RWPE2 (cell line): ENCODE data around the gene BLVRA.
"Not testable (repeated sequence)": the region's sequence is repeated elsewhere in the genome, so short reads cannot be mapped to it uniquely, and the experiment has no call there.

Experiments
- ATAC-seq: fragments of 200-7000 bp; cut with Tn5 transposase; 3 replicates; pipeline ENCODE4 v1.9.1; 2021; ENCODE audit warnings: low read depth
- DNase-seq: peaks from one replicate; pipeline ENCODE4 v3.0.0-alpha.2; 2020; ENCODE audit warnings: low spot score
- H3K27ac ChIP-seq: fragments of 450-650 bp; 2 replicates; pipeline ENCODE4 v1.5.1; 2017; ENCODE audit warnings: mild to moderate bottlenecking; ENCODE audit not compliant: poor library complexity, severe bottlenecking
- H3K27me3 ChIP-seq: fragments of 250-450 bp; sonication (Bioruptor Pico); 2 replicates; pipeline ENCODE4 v1.5.1; 2021; ENCODE audit warnings: mild to moderate bottlenecking, moderate library complexity; ENCODE audit not compliant: insufficient read depth, poor library complexity, severe bottlenecking
- H3K36me3 ChIP-seq: fragments of 250-450 bp; sonication (Bioruptor Pico); 2 replicates; pipeline ENCODE4 v1.5.1; 2020; ENCODE audit warnings: low read depth, mild to moderate bottlenecking, moderate library complexity
- H3K4me1 ChIP-seq: fragments of 250-450 bp; sonication (Bioruptor Pico); 2 replicates; pipeline ENCODE4 v1.5.1; 2021; ENCODE audit warnings: mild to moderate bottlenecking, moderate library complexity; ENCODE audit not compliant: insufficient read depth, poor library complexity, severe bottlenecking
- H3K4me3 ChIP-seq: fragments of 250-450 bp; sonication (Bioruptor Pico); 2 replicates; pipeline ENCODE4 v1.5.1; 2021; ENCODE audit warnings: mild to moderate bottlenecking, moderate library complexity; ENCODE audit not compliant: severe bottlenecking
- H3K9me3 ChIP-seq: fragments of 250-450 bp; sonication (Bioruptor Pico); 2 replicates; pipeline ENCODE4 v1.5.1; 2021; ENCODE audit warnings: mild to moderate bottlenecking, moderate library complexity; ENCODE audit not compliant: severe bottlenecking
- TF ChIP-seq, protein P1 (sequence below): fragments of 450-650 bp; IDR thresholded peaks from one replicate; pipeline ENCODE4 v1.5.1; 2017; ENCODE audit warnings: mild to moderate bottlenecking, moderate library complexity; ENCODE audit not compliant: poor library complexity, severe bottlenecking

BLVRA gene

DNA sequence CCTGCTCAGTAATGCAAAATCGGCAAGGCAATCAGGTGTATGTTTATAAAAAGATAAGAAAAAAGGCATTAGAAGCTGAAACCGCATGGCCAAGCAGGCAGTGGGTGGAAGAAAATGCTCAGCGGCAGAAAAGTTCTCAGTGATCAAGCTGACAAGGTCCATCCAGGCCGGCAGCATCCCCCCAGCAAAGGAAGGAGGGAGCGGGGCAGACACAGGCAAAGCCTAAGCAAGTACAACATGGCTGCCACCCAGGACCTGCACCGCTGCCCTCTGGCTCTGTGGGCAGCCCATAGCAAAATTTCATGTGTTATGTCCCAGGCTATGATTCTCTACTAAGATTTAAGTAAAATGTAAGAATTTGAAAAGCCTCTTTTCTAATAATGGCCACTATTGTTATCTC is 65.5 kb downstream of the BLVRA start:
- no peak for ATAC-seq

DNA sequence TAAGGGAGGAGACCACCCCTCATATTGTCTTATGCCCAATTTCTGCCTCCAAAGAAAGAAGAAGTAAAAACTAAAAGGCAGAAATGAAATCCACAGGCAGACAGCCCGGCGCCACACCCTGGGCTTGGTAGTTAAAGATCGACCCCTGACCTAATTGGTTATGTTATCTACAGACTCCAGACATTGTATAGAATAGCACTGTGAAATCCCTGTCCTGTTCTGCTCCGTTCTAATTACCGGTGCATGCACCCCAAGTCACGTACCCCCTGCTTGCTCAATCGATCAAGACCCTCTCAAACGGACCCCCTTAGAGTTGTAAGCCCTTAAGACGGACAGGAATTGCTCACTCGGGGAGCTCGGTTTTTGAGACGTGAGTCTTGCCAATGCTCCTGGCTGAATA is 66.0 kb downstream of the BLVRA start:
- not testable (repeated sequence) for H3K27me3 ChIP-seq, DNase-seq, ATAC-seq

More for the DNA sequence above, 65.5 kb downstream of the BLVRA start:
- DNase-seq = no peak
- no peak overlapping the region for H3K27ac ChIP-seq
- TF ChIP-seq, protein P1, sequence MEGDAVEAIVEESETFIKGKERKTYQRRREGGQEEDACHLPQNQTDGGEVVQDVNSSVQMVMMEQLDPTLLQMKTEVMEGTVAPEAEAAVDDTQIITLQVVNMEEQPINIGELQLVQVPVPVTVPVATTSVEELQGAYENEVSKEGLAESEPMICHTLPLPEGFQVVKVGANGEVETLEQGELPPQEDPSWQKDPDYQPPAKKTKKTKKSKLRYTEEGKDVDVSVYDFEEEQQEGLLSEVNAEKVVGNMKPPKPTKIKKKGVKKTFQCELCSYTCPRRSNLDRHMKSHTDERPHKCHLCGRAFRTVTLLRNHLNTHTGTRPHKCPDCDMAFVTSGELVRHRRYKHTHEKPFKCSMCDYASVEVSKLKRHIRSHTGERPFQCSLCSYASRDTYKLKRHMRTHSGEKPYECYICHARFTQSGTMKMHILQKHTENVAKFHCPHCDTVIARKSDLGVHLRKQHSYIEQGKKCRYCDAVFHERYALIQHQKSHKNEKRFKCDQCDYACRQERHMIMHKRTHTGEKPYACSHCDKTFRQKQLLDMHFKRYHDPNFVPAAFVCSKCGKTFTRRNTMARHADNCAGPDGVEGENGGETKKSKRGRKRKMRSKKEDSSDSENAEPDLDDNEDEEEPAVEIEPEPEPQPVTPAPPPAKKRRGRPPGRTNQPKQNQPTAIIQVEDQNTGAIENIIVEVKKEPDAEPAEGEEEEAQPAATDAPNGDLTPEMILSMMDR = no peak
- no peaks in the 10 kb centered on the region for H3K9me3 ChIP-seq
- H3K27me3 ChIP-seq = no peaks in the 10 kb centered on the region
- H3K4me3 ChIP-seq = no peak overlapping the region
- H3K36me3 ChIP-seq = no peaks in the 10 kb centered on the region
- no peaks in the 10 kb centered on the region for H3K4me1 ChIP-seq

DNA sequence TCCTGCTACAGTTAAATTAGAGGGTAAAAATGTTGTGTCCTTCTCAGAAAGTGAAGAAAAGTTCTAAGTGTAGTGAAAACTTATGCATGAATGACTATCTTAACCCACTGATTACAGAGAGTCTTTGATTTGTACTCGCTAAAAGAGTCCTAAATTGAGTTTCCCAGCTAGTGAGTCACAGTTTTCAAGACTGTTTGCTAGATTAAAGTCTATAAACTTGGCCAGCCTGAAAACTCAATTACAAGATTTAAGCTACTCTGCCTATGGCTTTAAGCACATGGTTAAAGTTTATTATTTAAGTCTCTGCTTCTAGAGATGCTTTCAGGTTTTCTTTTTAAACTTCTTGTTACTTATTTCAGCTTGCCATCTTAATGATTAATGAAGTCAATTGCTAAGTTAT is 66.5 kb downstream of the BLVRA start:
- Histone ChIP-seq H3K4me3 (no peak overlapping the region), H3K27me3 (no peaks in the 10 kb centered on the region), H3K36me3 (no peaks in the 10 kb centered on the region), H3K9me3 (no peaks in the 10 kb centered on the region), H3K27ac (no peak overlapping the region), H3K4me1 (no peaks in the 10 kb centered on the region)
- TF ChIP-seq, protein P1 = no peak
- DNase-seq = no peak
- ATAC-seq = no peak

More for the DNA sequence above, 66.0 kb downstream of the BLVRA start:
- not testable (repeated sequence) for H3K27ac ChIP-seq, H3K4me3 ChIP-seq, H3K9me3 ChIP-seq, H3K36me3 ChIP-seq, H3K4me1 ChIP-seq

DNA sequence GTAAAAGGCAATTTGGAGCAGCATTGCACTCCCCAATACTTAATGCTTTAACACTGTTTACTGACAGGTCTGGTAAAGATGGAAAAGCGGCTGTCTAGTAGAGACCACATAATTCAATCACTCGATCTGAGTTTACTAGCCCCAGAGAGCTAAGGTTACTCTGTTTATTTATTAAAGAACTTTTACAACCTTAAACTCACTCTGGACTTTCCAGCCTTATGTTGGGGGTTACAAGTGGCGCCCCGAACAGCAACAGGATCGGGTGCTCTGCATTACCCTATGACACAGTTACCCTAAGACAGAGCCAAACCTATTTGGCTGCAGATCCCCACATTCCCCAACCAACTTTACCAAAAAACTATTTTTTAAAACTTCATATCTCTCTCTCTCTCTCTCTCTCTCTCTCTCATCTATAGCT is 66.9 kb downstream of the BLVRA start:
- Histone ChIP-seq H3K4me1 (no peaks in the 10 kb centered on the region), H3K9me3 (no peaks in the 10 kb centered on the region), H3K4me3 (no peak overlapping the region), H3K36me3 (no peaks in the 10 kb centered on the region), H3K27me3 (no peaks in the 10 kb centered on the region), H3K27ac (no peak overlapping the region)
- TF ChIP-seq, protein P1 = no peak
- DNase-seq = no peak
- no peak for ATAC-seq

DNA sequence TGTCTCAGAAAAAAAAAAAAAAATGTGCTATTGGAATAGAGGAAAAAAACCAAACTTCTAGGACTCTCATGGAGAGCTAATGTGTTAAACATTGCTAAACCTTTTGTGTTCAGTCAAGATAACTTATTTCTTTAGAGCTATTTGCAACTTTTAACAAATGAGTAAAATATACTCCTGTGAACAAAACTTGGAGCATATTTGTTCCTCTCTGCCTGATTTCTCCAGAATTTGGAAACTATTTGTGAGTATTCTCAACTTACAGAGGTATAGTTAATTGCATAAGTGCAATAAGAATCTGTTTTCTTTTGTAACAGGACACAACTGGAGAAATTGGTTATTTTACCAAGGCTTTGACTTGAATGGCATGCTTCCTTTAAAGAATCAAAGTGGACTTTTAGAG is 72.4 kb downstream of the BLVRA start:
- not testable (repeated sequence) for H3K9me3 ChIP-seq, H3K27me3 ChIP-seq, H3K4me1 ChIP-seq, H3K36me3 ChIP-seq, H3K27ac ChIP-seq, H3K4me3 ChIP-seq, DNase-seq, ATAC-seq

DNA sequence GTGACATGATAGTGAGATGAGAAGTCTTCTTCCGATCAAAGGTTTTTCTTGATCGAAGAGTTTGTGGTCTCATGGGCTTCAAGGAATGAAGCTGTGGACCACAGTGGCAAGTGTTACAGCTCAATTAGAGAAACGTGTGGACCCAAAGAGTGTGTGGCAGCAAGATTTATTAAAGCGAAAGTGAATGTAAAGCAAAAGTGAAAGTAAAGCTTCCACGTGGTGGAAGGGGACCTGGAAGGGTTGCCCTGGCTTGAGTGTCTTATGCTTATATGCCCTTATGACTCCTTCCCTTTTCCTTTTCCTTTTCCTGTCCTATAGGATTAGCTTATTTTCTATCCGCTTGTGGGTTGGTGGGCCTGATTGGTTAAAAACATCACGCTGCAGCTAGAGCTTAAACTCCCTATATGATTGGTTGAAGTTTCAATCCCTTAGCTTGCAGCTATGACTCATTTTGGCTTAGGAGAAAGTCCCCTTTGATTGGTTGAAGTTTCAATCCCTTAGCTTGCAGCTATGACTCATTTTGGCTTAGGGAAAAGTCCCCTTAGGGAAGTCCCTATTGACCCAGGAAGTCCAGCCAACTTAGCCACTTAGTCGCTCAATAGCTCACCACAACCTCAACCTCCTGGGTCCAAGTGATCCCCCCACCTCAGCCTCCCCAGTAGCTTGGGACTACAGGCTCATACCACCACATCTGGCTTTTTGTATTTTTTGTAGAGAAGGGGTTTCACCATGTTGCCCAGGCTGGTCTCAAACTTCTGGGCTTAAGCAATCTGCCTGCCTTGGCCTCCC is 76.2 kb downstream of the BLVRA start:
- Histone ChIP-seq H3K9me3 (no peaks in the 10 kb centered on the region), H3K4me3 (no peak overlapping the region), H3K4me1 (no peaks in the 10 kb centered on the region), H3K27me3 (no peaks in the 10 kb centered on the region), H3K36me3 (no peaks in the 10 kb centered on the region), H3K27ac (no peak overlapping the region)
- TF ChIP-seq, protein P1 = no peak
- ATAC-seq (no peak), DNase-seq (no peak)
